ENCODE measurements around the gene SLC16A7.

DNA sequence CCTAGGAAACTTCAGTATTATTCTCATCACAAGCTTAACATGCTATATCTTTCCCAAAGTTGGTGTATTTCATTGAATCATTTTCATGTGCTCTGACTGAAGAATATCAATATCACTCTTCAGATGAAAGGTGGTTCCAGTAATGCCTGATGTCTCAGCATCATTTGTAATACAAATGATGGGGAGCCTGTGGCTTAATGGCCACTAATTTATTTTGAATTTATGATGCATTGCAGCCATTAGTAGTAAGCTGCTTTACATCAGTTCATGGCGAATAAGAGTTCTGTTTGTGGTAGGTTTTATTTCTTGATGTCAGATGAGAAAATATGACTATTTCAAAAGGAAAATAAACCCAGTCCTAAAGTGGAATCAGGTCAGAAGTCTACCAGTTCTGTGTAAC is 139.4 kb downstream of the SLC16A7 start:
- TF ChIP-seq, protein P1, sequence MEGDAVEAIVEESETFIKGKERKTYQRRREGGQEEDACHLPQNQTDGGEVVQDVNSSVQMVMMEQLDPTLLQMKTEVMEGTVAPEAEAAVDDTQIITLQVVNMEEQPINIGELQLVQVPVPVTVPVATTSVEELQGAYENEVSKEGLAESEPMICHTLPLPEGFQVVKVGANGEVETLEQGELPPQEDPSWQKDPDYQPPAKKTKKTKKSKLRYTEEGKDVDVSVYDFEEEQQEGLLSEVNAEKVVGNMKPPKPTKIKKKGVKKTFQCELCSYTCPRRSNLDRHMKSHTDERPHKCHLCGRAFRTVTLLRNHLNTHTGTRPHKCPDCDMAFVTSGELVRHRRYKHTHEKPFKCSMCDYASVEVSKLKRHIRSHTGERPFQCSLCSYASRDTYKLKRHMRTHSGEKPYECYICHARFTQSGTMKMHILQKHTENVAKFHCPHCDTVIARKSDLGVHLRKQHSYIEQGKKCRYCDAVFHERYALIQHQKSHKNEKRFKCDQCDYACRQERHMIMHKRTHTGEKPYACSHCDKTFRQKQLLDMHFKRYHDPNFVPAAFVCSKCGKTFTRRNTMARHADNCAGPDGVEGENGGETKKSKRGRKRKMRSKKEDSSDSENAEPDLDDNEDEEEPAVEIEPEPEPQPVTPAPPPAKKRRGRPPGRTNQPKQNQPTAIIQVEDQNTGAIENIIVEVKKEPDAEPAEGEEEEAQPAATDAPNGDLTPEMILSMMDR (IDR thresholded peaks at IDR 0.05): no peak
- no peak for TF ChIP-seq POLR2A (IDR thresholded peaks at IDR 0.05)
